HCT116 (cell line): ENCODE results near the gene CPNE2. TPM values are rescaled to one million over a fixed set of nuclear protein-coding genes. Genes with fewer than 3 reads are reported as not detected.

Experiments used
- ATAC-seq: fragments of 200-7000 bp; cut with Tn5 transposase; 2 replicates; pipeline ENCODE4 v1.9.1; 2020; ENCODE audit warnings: mild to moderate bottlenecking, moderate library complexity
- BruUV-seq: library from RNA; stranded (reverse); fragments of 400-500 nt; replicated peaks from 2 replicates; lab custom pipeline; 2021; lab: Mats Ljungman, UMichigan
- CTCF ChIA-PET: fragments of 300-600 bp; sonication (Branson Sonifier 250); formaldehyde crosslinking; loops from one replicate; lab custom pipeline; 2021; ENCODE audit warnings: antibody characterized with exemption; lab: Charles Lee
- POLR2A ChIA-PET: fragments of 300-600, 350-600 bp; sonication (Branson Sonifier 250); formaldehyde crosslinking; loops from one replicate; lab custom pipeline; 2021; ENCODE audit warnings: antibody characterized with exemption; lab: Charles Lee
- RAD21 ChIA-PET, 2 experiments: fragments of 300-600 bp; sonication (Branson Sonifier 250); formaldehyde crosslinking; loops; one replicate each; lab custom pipeline; 2023; ENCODE audit warnings: low total read pairs in 2 of 2; ENCODE audit not compliant: uncharacterized antibody in 2 of 2, unreplicated experiment in 2 of 2, low non-redundant PET in 1 of 2; lab: Charles Lee
- DNase-seq: peaks from one replicate; pipeline ENCODE4 v3.0.0-alpha.2; 2010; ENCODE audit warnings: low read depth, low spot score
- H2AFZ ChIP-seq: fragments of 200-600 bp; shearing (Covaris generic), sonication (generic); 2 replicates; pipeline ENCODE4 v1.6.1; 2017; ENCODE audit warnings: low read depth, mixed run types, mixed read lengths, antibody characterized with exemption, low read length; ENCODE audit not compliant: poor library complexity, severe bottlenecking
- H3K27ac ChIP-seq: 2 replicates; pipeline ENCODE4 v1.5.1; 2012; ENCODE audit warnings: low read depth, low read length
- H3K27me3 ChIP-seq: fragments of 200-600 bp; sonication (generic); 2 replicates; pipeline ENCODE4 v1.6.1; 2016; ENCODE audit warnings: mixed run types, low read length, mixed read lengths; ENCODE audit not compliant: insufficient read depth
- H3K36me3 ChIP-seq, 2 experiments: fragments of 200-500 bp in 1 of 2; fragments of 200-600 bp in 1 of 2; sonication (Bioruptor generic) in 1 of 2; sonication (generic) in 1 of 2; 2 replicates each; pipeline versions ENCODE4 v1.5.1 to v1.6.1; 2014 to 2016; ENCODE audit warnings: low read length in 2 of 2, inconsistent platforms in 1 of 2, mixed read lengths in 1 of 2, mixed run types in 1 of 2; ENCODE audit not compliant: insufficient read depth in 2 of 2, control insufficient read depth in 1 of 2
- H3K4me1 ChIP-seq, 2 experiments: fragments of 200-600 bp in 1 of 2; sonication (generic) in 1 of 2; 2 replicates each; pipeline versions ENCODE4 v1.5.1 to v1.6.1; 2012 to 2017; ENCODE audit warnings: low read length in 2 of 2, inconsistent platforms in 1 of 2, mild to moderate bottlenecking in 1 of 2, mixed read lengths in 1 of 2, mixed run types in 1 of 2, moderate library complexity in 1 of 2; ENCODE audit not compliant: insufficient read depth in 2 of 2, control insufficient read depth in 1 of 2
- H3K4me2 ChIP-seq: fragments of 200-600 bp; sonication (generic); 2 replicates; pipeline ENCODE4 v1.6.1; 2017; ENCODE audit warnings: mixed run types, low read length, mixed read lengths
- H3K4me3 ChIP-seq, 2 experiments: fragments of 200-600 bp in 1 of 2; sonication (generic) in 1 of 2; replicated peaks in 1 of 2; 2 replicates each; pipeline ENCODE4 v1.5.1; 2011 to 2016; ENCODE audit warnings: low read length in 2 of 2, control low read depth in 1 of 2, low read depth in 1 of 2, mild to moderate bottlenecking in 1 of 2, mixed read lengths in 1 of 2, mixed run types in 1 of 2
- H3K79me2 ChIP-seq: fragments of 200-600 bp; sonication (generic); 2 replicates; pipeline ENCODE4 v1.6.1; 2017; ENCODE audit warnings: mild to moderate bottlenecking, mixed run types, low read length, moderate library complexity, mixed read lengths; ENCODE audit not compliant: insufficient read depth
- H3K9ac ChIP-seq: fragments of 200-600 bp; sonication (generic); 2 replicates; pipeline ENCODE4 v1.6.1; 2016; ENCODE audit warnings: low read length, mixed read lengths
- H3K9me2 ChIP-seq: fragments of 200-600 bp; sonication (generic), shearing (Covaris generic); 2 replicates; pipeline ENCODE4 v1.6.1; 2017; ENCODE audit warnings: mixed run types, mild to moderate bottlenecking, moderate library complexity; ENCODE audit not compliant: insufficient read depth
- H3K9me3 ChIP-seq, 2 experiments: fragments of 200-500 bp in 1 of 2; fragments of 200-600 bp in 1 of 2; sonication (Bioruptor generic) in 1 of 2; sonication (generic) in 1 of 2; 2 replicates each; pipeline ENCODE4 v1.6.1; 2014 to 2017; ENCODE audit warnings: low read length in 2 of 2, mixed read lengths in 2 of 2, inconsistent platforms in 1 of 2, low read depth in 1 of 2, mild to moderate bottlenecking in 1 of 2, mixed run types in 1 of 2, moderate library complexity in 1 of 2; ENCODE audit not compliant: control insufficient read depth in 1 of 2, insufficient read depth in 1 of 2
- H4K20me1 ChIP-seq: fragments of 200-600 bp; sonication (generic), shearing (Covaris generic); 2 replicates; pipeline ENCODE4 v1.6.1; 2017; ENCODE audit warnings: mixed run types, mild to moderate bottlenecking, moderate library complexity; ENCODE audit not compliant: insufficient read depth
- EGR1 ChIP-seq: IDR thresholded peaks from 2 replicates; pipeline ENCODE4 v1.6.1; 2012; ENCODE audit warnings: low read depth
- RAD21 ChIP-seq: IDR thresholded peaks from 2 replicates; pipeline ENCODE4 v1.6.1; 2012; ENCODE audit warnings: low read depth, mild to moderate bottlenecking
- SP1 ChIP-seq: IDR thresholded peaks from 2 replicates; pipeline ENCODE4 v1.6.1; 2012; ENCODE audit warnings: low read depth
- YY1 ChIP-seq: IDR thresholded peaks from 2 replicates; pipeline ENCODE4 v1.6.1; 2011; ENCODE audit warnings: low read length, low read depth, moderate library complexity, mild to moderate bottlenecking; ENCODE audit not compliant: insufficient replicate concordance; ENCODE audit errors: extremely low read depth
- ZFX ChIP-seq: fragments of 450-650 bp; IDR thresholded peaks from 2 replicates; pipeline ENCODE4 v1.6.1; 2017
- intact Hi-C: fragments of 100-400 bp; cut with micrococcal nuclease; formaldehyde crosslinking; loops from 2 replicates; pipeline ENCODE4 v1.10.0; 2022
- total RNA-seq: library from RNA; stranded (reverse); gene quantifications from one replicate; pipeline ENCODE4 v1.2.1, GENCODE V29; 2021; ENCODE audit not compliant: unreplicated experiment
- TF ChIP-seq, protein P1 (sequence below), 3 experiments: fragments of 200-600 bp in 1 of 3; sonication (generic) in 1 of 3; IDR thresholded peaks in 2 of 3; conservative IDR thresholded peaks in 1 of 3; 2 replicates each; pipeline ENCODE4 v1.5.1; 2012 to 2017; ENCODE audit warnings: low read depth in 2 of 3, low read length in 2 of 3, antibody characterized with exemption in 1 of 3, borderline replicate concordance in 1 of 3, control low read depth in 1 of 3, mild to moderate bottlenecking in 1 of 3, mixed read lengths in 1 of 3, mixed run types in 1 of 3, moderate library complexity in 1 of 3; ENCODE audit not compliant: insufficient read depth in 1 of 3
- TF ChIP-seq, protein P2 (sequence below): IDR thresholded peaks from 2 replicates; pipeline ENCODE4 v1.6.1; 2011; ENCODE audit warnings: mild to moderate bottlenecking, low read length, moderate library complexity; ENCODE audit not compliant: insufficient replicate concordance; ENCODE audit errors: extremely low read depth

The CPNE2 gene
- total RNA-seq, 1 experiment from 2014 or later: 31.2 TPM

DNA sequence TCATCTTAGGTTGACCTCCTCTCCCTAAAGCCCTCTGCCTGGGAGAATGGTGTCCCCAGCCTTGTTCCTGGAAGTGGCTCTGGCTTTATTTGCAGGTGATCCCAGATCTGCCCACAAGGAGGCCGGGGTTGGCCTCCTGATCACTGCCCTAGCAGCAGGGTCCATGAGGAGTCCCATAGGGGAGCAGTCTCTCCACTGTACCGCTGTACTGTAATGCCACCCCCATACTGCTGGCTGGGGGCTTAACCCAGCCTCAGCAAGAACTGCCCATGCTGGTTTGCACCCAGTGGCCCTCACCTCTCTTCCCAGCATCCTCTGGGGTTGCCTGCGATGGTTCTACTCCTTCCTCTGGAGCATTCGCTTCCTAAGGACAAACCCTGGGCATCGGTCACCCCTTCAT lies 54.4 kb downstream of the CPNE2 start:
- Histone ChIP-seq H3K36me3 (no peaks in the 10 kb centered on the region), H3K79me2 (no peaks in the 10 kb centered on the region), H3K27me3 (no peaks in the 10 kb centered on the region), H4K20me1 (no peaks in the 10 kb centered on the region), H3K9ac (no peak overlapping the region), H3K4me3 (no peak overlapping the region), H3K4me2 (no peak overlapping the region), H3K4me1 (no peaks in the 10 kb centered on the region), H2AFZ (no peak overlapping the region), H3K9me3 (no peaks in the 10 kb centered on the region), H3K27ac (no peak overlapping the region), H3K9me2 (no peaks in the 10 kb centered on the region)
- RAD21 ChIA-PET: no interaction called here
- POLR2A ChIA-PET: no interaction called here
- DNase-seq (no peak), ATAC-seq (peak; percentile 80)
- no peak for TF ChIP-seq YY1
- TF ChIP-seq, protein P1, sequence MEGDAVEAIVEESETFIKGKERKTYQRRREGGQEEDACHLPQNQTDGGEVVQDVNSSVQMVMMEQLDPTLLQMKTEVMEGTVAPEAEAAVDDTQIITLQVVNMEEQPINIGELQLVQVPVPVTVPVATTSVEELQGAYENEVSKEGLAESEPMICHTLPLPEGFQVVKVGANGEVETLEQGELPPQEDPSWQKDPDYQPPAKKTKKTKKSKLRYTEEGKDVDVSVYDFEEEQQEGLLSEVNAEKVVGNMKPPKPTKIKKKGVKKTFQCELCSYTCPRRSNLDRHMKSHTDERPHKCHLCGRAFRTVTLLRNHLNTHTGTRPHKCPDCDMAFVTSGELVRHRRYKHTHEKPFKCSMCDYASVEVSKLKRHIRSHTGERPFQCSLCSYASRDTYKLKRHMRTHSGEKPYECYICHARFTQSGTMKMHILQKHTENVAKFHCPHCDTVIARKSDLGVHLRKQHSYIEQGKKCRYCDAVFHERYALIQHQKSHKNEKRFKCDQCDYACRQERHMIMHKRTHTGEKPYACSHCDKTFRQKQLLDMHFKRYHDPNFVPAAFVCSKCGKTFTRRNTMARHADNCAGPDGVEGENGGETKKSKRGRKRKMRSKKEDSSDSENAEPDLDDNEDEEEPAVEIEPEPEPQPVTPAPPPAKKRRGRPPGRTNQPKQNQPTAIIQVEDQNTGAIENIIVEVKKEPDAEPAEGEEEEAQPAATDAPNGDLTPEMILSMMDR (IDR thresholded peaks at IDR 0.05 in 2 of 3, conservative IDR thresholded peaks at IDR 0.05 in 1 of 3; ENCODE audit: borderline replicate concordance in 1 of 3, insufficient read depth in 1 of 3, low read depth in 2 of 3, low read length in 2 of 3): peak in 2 of 3 experiments; percentile 36 to 52; a peak in 3 of 6 replicates
- TF ChIP-seq RAD21: no peak
- no peak for TF ChIP-seq EGR1
- TF ChIP-seq, protein P2, sequence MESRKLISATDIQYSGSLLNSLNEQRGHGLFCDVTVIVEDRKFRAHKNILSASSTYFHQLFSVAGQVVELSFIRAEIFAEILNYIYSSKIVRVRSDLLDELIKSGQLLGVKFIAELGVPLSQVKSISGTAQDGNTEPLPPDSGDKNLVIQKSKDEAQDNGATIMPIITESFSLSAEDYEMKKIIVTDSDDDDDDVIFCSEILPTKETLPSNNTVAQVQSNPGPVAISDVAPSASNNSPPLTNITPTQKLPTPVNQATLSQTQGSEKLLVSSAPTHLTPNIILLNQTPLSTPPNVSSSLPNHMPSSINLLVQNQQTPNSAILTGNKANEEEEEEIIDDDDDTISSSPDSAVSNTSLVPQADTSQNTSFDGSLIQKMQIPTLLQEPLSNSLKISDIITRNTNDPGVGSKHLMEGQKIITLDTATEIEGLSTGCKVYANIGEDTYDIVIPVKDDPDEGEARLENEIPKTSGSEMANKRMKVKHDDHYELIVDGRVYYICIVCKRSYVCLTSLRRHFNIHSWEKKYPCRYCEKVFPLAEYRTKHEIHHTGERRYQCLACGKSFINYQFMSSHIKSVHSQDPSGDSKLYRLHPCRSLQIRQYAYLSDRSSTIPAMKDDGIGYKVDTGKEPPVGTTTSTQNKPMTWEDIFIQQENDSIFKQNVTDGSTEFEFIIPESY: no peak
- TF ChIP-seq SP1: no peak
- no peak for TF ChIP-seq ZFX
- intact Hi-C loops: no loop called here
- CTCF ChIA-PET: no interaction called here
- no TSS peak for BruUV-seq
